ENCODE data around the gene RIPK4. TPM values are rescaled to one million over a fixed set of nuclear protein-coding genes. Genes with fewer than 3 reads are reported as not detected.
"Not testable (repeated sequence)": the region's sequence is repeated elsewhere in the genome, so short reads cannot be mapped to it uniquely, and the experiment has no call there.

Gene RIPK4
- total and polyA plus RNA-seq, 7 donors: 0.01 TPM; not detected in 6

GRCh38 chr21:41726058-41726558 lies 40.7 kb downstream of the RIPK4 start:
- TF ChIP-seq CTCF (IDR thresholded peaks at IDR 0.05): no peak
- ATAC-seq (no peak), DNase-seq (peak in 1 of 2 donors; percentile 51)
- no peaks in the 10 kb centered on the region for H3K36me3 ChIP-seq (ENCODE audit: insufficient read depth in 1 of 2, low read depth in 1 of 2)
- no peaks in the 10 kb centered on the region for H3K9me3 ChIP-seq
- intact Hi-C loops (cut with DNase I): no loop called here
- H3K4me1 ChIP-seq: no peaks in the 10 kb centered on the region
- no peak overlapping the region for H3K27ac ChIP-seq
- WGBS, 3 donors: 66 to 75% (median 75%) methylated on average over 16 to 19 of the region's 19 CpGs
- H3K27me3 ChIP-seq (ENCODE audit: insufficient read depth in 3 of 3, low read length in 2 of 3): peaks cover 0 to 27% (median 6%) of the 10 kb centered on the region in 3 donors
- H3K4me3 ChIP-seq: no peak overlapping the region

GRCh38 chr21:41725421-41726031 lies 41.3 kb downstream of the RIPK4 start:
- WGBS, 3 donors: 59 to 64% (median 60%) methylated on average over 32 to 33 of the region's 33 CpGs
- Histone ChIP-seq H3K4me3 (no peak overlapping the region), H3K9me3 (no peaks in the 10 kb centered on the region), H3K4me1 (no peaks in the 10 kb centered on the region), H3K27ac (no peak overlapping the region), H3K36me3 (ENCODE audit: insufficient read depth in 1 of 2, low read depth in 1 of 2) (no peaks in the 10 kb centered on the region), H3K27me3 (ENCODE audit: insufficient read depth in 3 of 3, low read length in 2 of 3) (peaks cover 0 to 27% (median 6%) of the 10 kb centered on the region in 3 donors)
- peak in 1 of 2 donors; percentile 56 for DNase-seq
- TF ChIP-seq CTCF (IDR thresholded peaks at IDR 0.05): no peak
- ATAC-seq: no peak
- intact Hi-C loops (cut with DNase I): no loop called here

GRCh38 chr21:41723835-41724234 lies 43.0 kb downstream of the RIPK4 start:
- WGBS, 3 donors: 79 to 84% (median 80%) methylated on average over 9 of the region's 9 CpGs
- peak in 1 of 2 donors; percentile 15 for DNase-seq
- intact Hi-C loops (cut with DNase I); H3K36me3 ChIP-seq (ENCODE audit: insufficient read depth in 1 of 2, low read depth in 1 of 2); H3K9me3 ChIP-seq; H3K4me3 ChIP-seq; H3K27ac ChIP-seq; H3K4me1 ChIP-seq; ATAC-seq: not testable (repeated sequence)
- peaks cover 0 to 18% (median under 1%) of the 10 kb centered on the region in 3 donors for H3K27me3 ChIP-seq (ENCODE audit: insufficient read depth in 3 of 3, low read length in 2 of 3)

GRCh38 chr21:41722052-41723018 lies 44.5 kb downstream of the RIPK4 start:
- Histone ChIP-seq H3K4me3 (no peak overlapping the region), H3K9me3 (no peaks in the 10 kb centered on the region), H3K27ac (no peak overlapping the region), H3K4me1 (no peaks in the 10 kb centered on the region), H3K27me3 (ENCODE audit: insufficient read depth in 3 of 3, low read length in 2 of 3) (peaks cover 0 to 11% (median 3%) of the 10 kb centered on the region in 3 donors), H3K36me3 (ENCODE audit: insufficient read depth in 1 of 2, low read depth in 1 of 2) (no peaks in the 10 kb centered on the region)
- 70 to 73% (median 72%) methylated on average over 20 of the region's 20 CpGs for WGBS, 3 donors
- DNase-seq (peak in 1 of 2 donors; percentile 25), ATAC-seq (no peak)
- TF ChIP-seq CTCF (IDR thresholded peaks at IDR 0.05): no peak
- intact Hi-C loops (cut with DNase I): no loop called here

- TF ChIP-seq CTCF (IDR thresholded peaks at IDR 0.05): no peak
- DNase-seq (peak in 1 of 2 donors; percentile 1), ATAC-seq (no peak)
- no peak overlapping the region for H3K4me3 ChIP-seq
- no peaks in the 10 kb centered on the region for H3K9me3 ChIP-seq
- no peaks in the 10 kb centered on the region for H3K4me1 ChIP-seq
- peaks cover 0 to 3% (median 0%) of the 10 kb centered on the region in 3 donors for H3K27me3 ChIP-seq (ENCODE audit: insufficient read depth in 3 of 3, low read length in 2 of 3)
- H3K27ac ChIP-seq: no peak overlapping the region
- WGBS, 3 donors: 72 to 98% (median 96%) methylated on average over 2 of the region's 2 CpGs
- intact Hi-C loops (cut with DNase I): no loop called here
- H3K36me3 ChIP-seq (ENCODE audit: insufficient read depth in 1 of 2, low read depth in 1 of 2): no peaks in the 10 kb centered on the region
Observed at GRCh38 chr21:41720250-41720649, 46.6 kb downstream of the RIPK4 start.

Data from psoas muscle (tissue), 8 donors.